Thyroid gland (tissue), 4 donors: Measurements from ENCODE around the gene LZIC. TPM values are rescaled to one million over a fixed set of nuclear protein-coding genes. Genes with fewer than 3 reads are reported as not detected.
A peak's percentile ranks its signal among the peaks of the same experiment; 100 is the strongest.

ENCODE experiments used
- DNase-seq, 2 donors: peaks; one replicate each; pipeline ENCODE4 v3.0.0-alpha.2; 2019
- H3K27ac ChIP-seq, 3 donors: fragments of 200-600 bp; sonication (generic); 1 replicate in 2 of 3; 2 replicates in 1 of 3; pipeline ENCODE4 v1.5.1; 2016 to 2019; ENCODE audit warnings: mild to moderate bottlenecking in 1 of 3, moderate library complexity in 1 of 3
- H3K27me3 ChIP-seq: fragments of 200-600 bp; sonication (generic); one replicate; pipeline ENCODE4 v1.5.1; 2019
- H3K36me3 ChIP-seq, 2 donors: fragments of 200-600 bp; sonication (generic); one replicate each; pipeline ENCODE4 v1.5.1; 2016 to 2019
- H3K4me1 ChIP-seq, 2 donors: fragments of 200-600 bp; sonication (generic); one replicate each; pipeline ENCODE4 v1.5.1; 2017 to 2019
- H3K4me3 ChIP-seq, 3 donors: fragments of 200-600 bp; sonication (generic); replicated peaks in 1 of 3; 1 replicate in 2 of 3; 2 replicates in 1 of 3; pipeline ENCODE4 v1.5.1; 2016; ENCODE audit warnings: mild to moderate bottlenecking in 1 of 3
- H3K9me3 ChIP-seq: fragments of 200-600 bp; sonication (generic); one replicate; pipeline ENCODE4 v1.5.1; 2017
- CTCF ChIP-seq, 6 experiments: fragments of 200-600 bp in 3 of 6; fragments of 450-650 bp in 3 of 6; sonication (generic) in 3 of 6; IDR thresholded peaks; one replicate each; pipeline ENCODE4 v1.5.1; 2016 to 2019; ENCODE audit warnings: antibody characterized with exemption in 6 of 6, mild to moderate bottlenecking in 2 of 6, inconsistent platforms in 1 of 6, moderate library complexity in 1 of 6
- POLR2A ChIP-seq, 2 donors: fragments of 450-650 bp; IDR thresholded peaks; one replicate each; pipeline ENCODE4 v1.6.1; 2017; ENCODE audit warnings: antibody characterized with exemption in 2 of 2, mild to moderate bottlenecking in 2 of 2, moderate library complexity in 1 of 2
- WGBS, 2 donors: methylation state at CpG; one replicate each; pipeline ENCODE4 v1.1.5; 2017; 5-methylcytosine and 5-hydroxymethylcytosine counted together
- intact Hi-C: fragments of 100-400 bp; cut with DNase I; formaldehyde crosslinking; loops from one replicate; pipeline ENCODE4 v1.15.1; 2023
- total RNA-seq, 4 donors: library from RNA; depleted of rRNA; stranded (reverse); fragments of >200 nt; gene quantifications; one replicate each; pipeline ENCODE4 v1.2.3, GENCODE V29; 2016

The LZIC gene
- total RNA-seq, 4 donors from 2014 or later: 23.0 to 42.7 (median 34.1) TPM

GRCh38 chr1:9902060-9902452, 41.1 kb downstream of the LZIC start:
- no peak for DNase-seq
- Histone ChIP-seq H3K4me1 (peaks cover 23 to 34% of the 10 kb centered on the region in 2 donors), H3K27me3 (no peaks in the 10 kb centered on the region), H3K4me3 (no peak overlapping the region), H3K36me3 (no peaks in the 10 kb centered on the region), H3K9me3 (no peaks in the 10 kb centered on the region), H3K27ac (peak overlapping the region; percentile 94 to 99 (median 98))
- 50 to 70% methylated on average over 5 to 6 of the region's 6 CpGs for WGBS, 2 donors
- no peak for TF ChIP-seq POLR2A (IDR thresholded peaks at IDR 0.05)
- no peak for TF ChIP-seq CTCF (IDR thresholded peaks at IDR 0.05)
- intact Hi-C loops: no loop called here

- peak; percentile 91 to 96 for DNase-seq
- Histone ChIP-seq H3K4me3 (no peak overlapping the region), H3K27me3 (no peaks in the 10 kb centered on the region), H3K27ac (peak overlapping the region; percentile 94 to 99 (median 98)), H3K4me1 (peaks cover 23 to 34% of the 10 kb centered on the region in 2 donors), H3K36me3 (no peaks in the 10 kb centered on the region), H3K9me3 (no peaks in the 10 kb centered on the region)
- intact Hi-C loops: no loop called here
- TF ChIP-seq CTCF (IDR thresholded peaks at IDR 0.05) (peak in 1 of 6 experiments; percentile 13), POLR2A (IDR thresholded peaks at IDR 0.05) (peak in 1 of 2 donors; percentile 65)
- WGBS, 2 donors: 26 to 38% methylated on average over 5 to 9 of the region's 9 CpGs
Measured at GRCh38 chr1:9901148-9902059, 41.8 kb downstream of the LZIC start.

- WGBS, 2 donors: 31 to 39% methylated on average over 16 to 18 of the region's 18 CpGs
- peak; percentile 93 to 97 for DNase-seq
Measured at GRCh38 chr1:9900142-9901043, 42.8 kb downstream of the LZIC start.

GRCh38 chr1:9894115-9894514, 49.1 kb downstream of the LZIC start:
- intact Hi-C loops: no loop called here
- peak overlapping the region; percentile 72 to 91 (median 88) for H3K27ac ChIP-seq
- no peak overlapping the region for H3K4me3 ChIP-seq
- H3K9me3 ChIP-seq: no peaks in the 10 kb centered on the region
- no peak for TF ChIP-seq POLR2A (IDR thresholded peaks at IDR 0.05)
- no peak for TF ChIP-seq CTCF (IDR thresholded peaks at IDR 0.05)
- peaks cover 28 to 40% of the 10 kb centered on the region in 2 donors for H3K4me1 ChIP-seq
- no peaks in the 10 kb centered on the region for H3K27me3 ChIP-seq
- no peak for DNase-seq
- no peaks in the 10 kb centered on the region for H3K36me3 ChIP-seq
- 85 to 91% methylated on average over 3 of the region's 3 CpGs for WGBS, 2 donors

More at GRCh38 chr1:9900142-9901043, 42.8 kb downstream of the LZIC start:
- H3K36me3 ChIP-seq: no peaks in the 10 kb centered on the region
- peak overlapping the region in 1 of 3 donors; percentile 13 for H3K4me3 ChIP-seq
- H3K27me3 ChIP-seq: no peaks in the 10 kb centered on the region
- peaks cover 23 to 34% of the 10 kb centered on the region in 2 donors for H3K4me1 ChIP-seq
- intact Hi-C loops: no loop called here
- peak in 3 of 6 experiments; percentile 8 to 37 (median 13) for TF ChIP-seq CTCF (IDR thresholded peaks at IDR 0.05)
- peak; percentile 62 to 92 for TF ChIP-seq POLR2A (IDR thresholded peaks at IDR 0.05)
- no peaks in the 10 kb centered on the region for H3K9me3 ChIP-seq
- H3K27ac ChIP-seq: peak overlapping the region; percentile 94 to 99 (median 98)
